GM21423 (cell line): Measurements from ENCODE around the gene ERAL1.
"Not testable (repeated sequence)": the region's sequence is repeated elsewhere in the genome, so short reads cannot be mapped to it uniquely, and the experiment has no call there.

Source experiments
- ATAC-seq: cut with Tn5 transposase; IDR thresholded peaks from one replicate; pipeline ENCODE4 v1.9.1; 2021; ENCODE audit warnings: mild to moderate bottlenecking, moderate library complexity; ENCODE audit not compliant: unreplicated experiment

Gene ERAL1

GRCh38 chr17:28854457-28855335 is at the start of gene ERAL1:
Gene ERAL1 (plus strand): TSS chr17:28855016. CDS start chr17:28855035, 19 bp downstream.
- peak; percentile 92 for ATAC-seq

- ATAC-seq, result no peak
Observed at GRCh38 chr17:28807925-28808634, 46.7 kb upstream of the ERAL1 start.

GRCh38 chr17:28810437-28810836 is 44.4 kb upstream of the ERAL1 start:
- no peak for ATAC-seq

GRCh38 chr17:28811651-28812090 is 43.1 kb upstream of the ERAL1 start:
- no peak for ATAC-seq

GRCh38 chr17:28812091-28812747 is 42.6 kb upstream of the ERAL1 start:
- peak; percentile 98 for ATAC-seq

GRCh38 chr17:28812748-28813377 is 42.0 kb upstream of the ERAL1 start:
- ATAC-seq, result no peak

- ATAC-seq, result no peak
Observed at GRCh38 chr17:28816540-28816939, 38.3 kb upstream of the ERAL1 start.

GRCh38 chr17:28818819-28819221 is 36.0 kb upstream of the ERAL1 start:
- no peak for ATAC-seq

- ATAC-seq, result no peak
Observed at GRCh38 chr17:28819582-28819981, 35.2 kb upstream of the ERAL1 start.

- ATAC-seq, result no peak
Observed at GRCh38 chr17:28827672-28828071, 27.1 kb upstream of the ERAL1 start.

GRCh38 chr17:28828294-28829040 is 26.3 kb upstream of the ERAL1 start:
- no peak for ATAC-seq

- no peak for ATAC-seq
Observed at GRCh38 chr17:28834420-28834819, 20.4 kb upstream of the ERAL1 start.

- not testable (repeated sequence) for ATAC-seq
Observed at GRCh38 chr17:28836541-28836940, 18.3 kb upstream of the ERAL1 start.

- ATAC-seq, result no peak
Observed at GRCh38 chr17:28839221-28839620, 15.6 kb upstream of the ERAL1 start.

GRCh38 chr17:28841901-28842281 is 12.9 kb upstream of the ERAL1 start:
- ATAC-seq, result peak; percentile 7

- ATAC-seq, result peak; percentile 93
Observed at GRCh38 chr17:28842282-28843012, 12.4 kb upstream of the ERAL1 start, which contains the start of gene FAM222B. Gene FAM222B (minus strand): TSS chr17:28842790. CDS start chr17:28766667, 76,123 bp downstream.

GRCh38 chr17:28843816-28844148 is 11.0 kb upstream of the ERAL1 start:
- ATAC-seq, result no peak

- ATAC-seq, result no peak
Observed at GRCh38 chr17:28846231-28846630, 8.6 kb upstream of the ERAL1 start.

GRCh38 chr17:28846699-28847098 is 8.1 kb upstream of the ERAL1 start:
- ATAC-seq, result not testable (repeated sequence)

- not testable (repeated sequence) for ATAC-seq
Observed at GRCh38 chr17:28848667-28849066, 6.1 kb upstream of the ERAL1 start.
